ENCODE measurements around the gene PTGER1. TPM values are rescaled to one million over a fixed set of nuclear protein-coding genes. Genes with fewer than 3 reads are reported as not detected.

Gene PTGER1
- total RNA-seq, 3 donors from 2014 or later (not counting 1 experiment from before 2014, with no cell fraction given), result 0.35 to 0.73 TPM; not detected in 1

DNA sequence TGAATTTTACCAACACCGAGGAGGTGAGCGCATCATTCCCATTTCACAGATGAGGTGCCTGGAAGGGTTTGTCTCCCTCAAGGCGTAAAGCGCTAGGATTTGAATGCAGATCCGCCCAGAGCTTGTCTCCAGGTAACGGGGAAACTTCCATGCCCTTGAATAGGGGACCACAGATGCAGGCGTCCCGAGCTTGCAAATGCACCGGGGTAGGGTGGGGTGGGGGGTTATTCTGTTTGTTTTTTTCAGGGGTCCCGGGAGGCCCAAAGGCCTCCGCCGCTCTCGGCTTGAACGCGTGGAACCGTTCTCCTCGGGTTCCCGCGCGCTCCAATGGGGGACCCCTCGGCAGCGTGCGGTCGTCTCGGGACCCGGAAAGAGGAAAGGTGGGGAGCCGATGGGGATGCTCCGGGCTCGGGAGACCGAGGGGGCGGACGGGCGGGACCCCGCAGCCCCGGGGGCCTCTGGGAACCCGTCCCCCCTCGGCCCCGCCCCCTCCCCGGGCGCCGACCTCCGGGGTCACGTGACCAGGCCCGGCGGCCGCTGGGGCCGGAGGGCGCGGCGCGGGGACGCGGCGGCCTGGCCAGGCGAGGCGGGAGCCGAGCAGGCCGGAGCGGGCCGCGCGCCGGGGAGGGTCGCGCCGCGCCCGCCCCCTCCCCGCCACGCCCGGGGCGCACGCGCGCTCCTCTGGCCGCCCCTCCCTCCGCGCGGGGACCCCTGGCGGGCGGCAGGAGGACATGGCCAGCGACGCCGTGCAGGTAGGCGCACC lies 42.2 kb downstream of the PTGER1 start, which contains the start of gene PKN1:
PKN1 (plus strand) TSS at position 516 of the 763 bp plus-strand sequence; CDS start at position 732, 216 bp downstream.
- ATAC-seq, result peak in 2 of 3 donors; percentile 6 to 31
- H3K27me3 Mint-ChIP-seq (ENCODE audit: low read depth in 2 of 2), result no peaks in the 10 kb centered on the region
- no peak for TF ChIP-seq CTCF (IDR thresholded peaks at IDR 0.05)
- DNase-seq, result peak; percentile 56 to 68
- Histone ChIP-seq H3K9me3 (ENCODE audit: control insufficient read depth, insufficient read depth, low read length) (no peaks in the 10 kb centered on the region), H3K4me3 (ENCODE audit: low read length) (peak within 1 kb of the TSS; percentile 72), H3K27ac (ENCODE audit: low read length) (peak within 1 kb of the TSS; percentile 79), H3K27me3 (ENCODE audit: control insufficient read depth, insufficient read depth, low read length) (no peaks in the 10 kb centered on the region), H3K36me3 (ENCODE audit: control insufficient read depth, insufficient read depth, low read length) (no peaks in the 10 kb centered on the region), H3K4me1 (ENCODE audit: control insufficient read depth, insufficient read depth, low read length) (peaks cover 48% of the 10 kb centered on the region)
- no peaks in the 10 kb centered on the region for H3K36me3 Mint-ChIP-seq
- 2% methylated on average over 85 of the region's 85 CpGs for WGBS (ENCODE audit: insufficient coverage)
- H3K4me3 Mint-ChIP-seq, result peak within 1 kb of the TSS; percentile 90
- intact Hi-C loops (cut with micrococcal nuclease), result loop anchor here (1.0 kb wide), 1 partner anchor 43 kb away; no protein-coding TSS in a partner anchor
- peaks cover 25 to 38% of the 10 kb centered on the region in 2 donors for H3K4me1 Mint-ChIP-seq
- peak within 1 kb of the TSS; percentile 97 to 100 for H3K27ac Mint-ChIP-seq
- no peaks in the 10 kb centered on the region for H3K9me3 Mint-ChIP-seq

DNA sequence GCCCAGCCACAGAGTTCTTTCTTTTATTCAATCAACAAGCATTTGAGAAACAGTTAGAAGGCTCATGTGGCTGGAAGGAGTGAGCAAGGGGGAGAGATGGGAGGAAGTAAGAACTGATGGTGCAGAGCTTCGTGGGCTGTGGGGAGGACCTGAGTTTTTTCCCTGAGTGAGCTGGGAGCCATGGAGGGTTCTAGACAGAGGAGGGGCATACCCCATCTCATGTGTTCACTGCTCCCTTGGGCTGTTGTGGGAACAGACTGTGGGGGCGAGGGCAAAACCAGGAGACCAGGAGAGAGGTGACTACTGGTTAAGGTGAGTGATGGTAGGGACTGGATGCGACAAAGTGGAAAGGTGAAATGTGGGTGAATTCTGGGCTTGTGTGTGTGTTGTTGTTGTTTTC lies 44.4 kb downstream of the PTGER1 start:
- no peak overlapping the region for H3K4me3 ChIP-seq (ENCODE audit: low read length)
- Mint-ChIP-seq H3K36me3 (no peaks in the 10 kb centered on the region), H3K9me3 (no peaks in the 10 kb centered on the region), H3K4me1 (peaks cover 21 to 36% of the 10 kb centered on the region in 2 donors), H3K27me3 (ENCODE audit: low read depth in 2 of 2) (no peaks in the 10 kb centered on the region), H3K4me3 (peak overlapping the region; percentile 55), H3K27ac (no peak overlapping the region)
- no peaks in the 10 kb centered on the region for H3K27me3 ChIP-seq (ENCODE audit: control insufficient read depth, insufficient read depth, low read length)
- no peaks in the 10 kb centered on the region for H3K9me3 ChIP-seq (ENCODE audit: control insufficient read depth, insufficient read depth, low read length)
- no peak for TF ChIP-seq CTCF (IDR thresholded peaks at IDR 0.05)
- WGBS (ENCODE audit: insufficient coverage), result 67% methylated on average over 3 of the region's 3 CpGs
- DNase-seq (no peak), ATAC-seq (no peak)
- H3K4me1 ChIP-seq (ENCODE audit: control insufficient read depth, insufficient read depth, low read length), result peaks cover 38% of the 10 kb centered on the region
- intact Hi-C loops (cut with micrococcal nuclease), result no loop called here
- H3K27ac ChIP-seq (ENCODE audit: low read length), result no peak overlapping the region
- no peaks in the 10 kb centered on the region for H3K36me3 ChIP-seq (ENCODE audit: control insufficient read depth, insufficient read depth, low read length)

DNA sequence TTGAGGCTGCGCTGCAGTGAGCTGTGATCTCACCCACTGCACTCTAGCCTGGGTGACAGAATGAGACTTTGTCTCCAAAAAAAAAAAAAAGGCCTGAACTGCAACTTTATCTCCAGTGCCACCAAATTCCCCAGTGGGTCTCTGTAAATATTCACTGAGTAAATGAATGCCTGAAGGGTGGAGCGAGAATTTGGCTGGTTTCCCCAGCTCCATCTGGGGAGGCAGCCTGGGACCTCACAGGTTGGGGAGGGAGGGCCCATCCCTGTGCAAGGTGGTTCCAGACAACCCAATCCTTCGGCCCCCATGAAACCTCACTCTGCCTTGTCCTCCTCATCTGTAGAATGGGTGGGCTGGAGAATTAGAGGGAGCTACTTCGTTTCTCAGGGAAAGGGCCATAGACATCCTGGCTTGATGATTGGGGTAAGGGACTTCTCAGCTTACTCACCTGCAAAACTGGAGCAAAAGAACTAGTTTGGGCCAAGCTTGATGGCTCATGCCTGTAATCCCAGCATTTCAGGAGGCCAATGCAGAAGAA lies 46.2 kb downstream of the PTGER1 start:
- Mint-ChIP-seq H3K36me3 (no peaks in the 10 kb centered on the region), H3K27ac (no peak overlapping the region), H3K4me3 (no peak overlapping the region), H3K9me3 (no peaks in the 10 kb centered on the region), H3K4me1 (peaks cover 11 to 20% of the 10 kb centered on the region in 2 donors), H3K27me3 (ENCODE audit: low read depth in 2 of 2) (no peaks in the 10 kb centered on the region)
- no peak overlapping the region for H3K27ac ChIP-seq (ENCODE audit: low read length)
- H3K27me3 ChIP-seq (ENCODE audit: control insufficient read depth, insufficient read depth, low read length), result no peaks in the 10 kb centered on the region
- TF ChIP-seq CTCF (IDR thresholded peaks at IDR 0.05), result no peak
- intact Hi-C loops (cut with micrococcal nuclease), result no loop called here
- H3K9me3 ChIP-seq (ENCODE audit: control insufficient read depth, insufficient read depth, low read length), result no peaks in the 10 kb centered on the region
- H3K36me3 ChIP-seq (ENCODE audit: control insufficient read depth, insufficient read depth, low read length), result no peaks in the 10 kb centered on the region
- H3K4me1 ChIP-seq (ENCODE audit: control insufficient read depth, insufficient read depth, low read length), result peaks cover 21% of the 10 kb centered on the region
- 94% methylated on average over 4 of the region's 4 CpGs for WGBS (ENCODE audit: insufficient coverage)
- ATAC-seq (no peak), DNase-seq (no peak)
- H3K4me3 ChIP-seq (ENCODE audit: low read length), result no peak overlapping the region

Data from natural killer cell (primary cell).